GM23248 (cell line): ENCODE data around the gene CGA.

Experiments used
- EZH2 ChIP-seq: fragments of 200-600 bp; sonication (generic); IDR thresholded peaks from 2 replicates; pipeline ENCODE4 v1.6.1; 2018; ENCODE audit warnings: antibody characterized with exemption, mild to moderate bottlenecking; ENCODE audit not compliant: insufficient read depth, poor library complexity, severe bottlenecking
- EZH2phosphoT487 ChIP-seq: fragments of 200-600 bp; sonication (generic); IDR thresholded peaks from 2 replicates; pipeline ENCODE4 v1.6.1; 2018; ENCODE audit warnings: antibody characterized with exemption, moderate library complexity, mild to moderate bottlenecking, low read depth; ENCODE audit not compliant: insufficient read depth

- TF ChIP-seq EZH2phosphoT487, result no peak
- no peak for TF ChIP-seq EZH2
Observed at GRCh38 chr6:87127737-87128136, 32.8 kb upstream of the CGA start.
